Measurements from ENCODE around the gene SCAF8. TPM values are rescaled to one million over a fixed set of nuclear protein-coding genes. Genes with fewer than 3 reads are reported as not detected.

Gene SCAF8
- total RNA-seq, 2 experiments from 2014 or later, result 35.7 to 36.6 TPM

- CTCF ChIA-PET, result no interaction called here
- H3K9me3 Mint-ChIP-seq (ENCODE audit: insufficient read depth), result no peaks in the 10 kb centered on the region
- ATAC-seq, result no peak
- H3K4me3 Mint-ChIP-seq, result no peak overlapping the region
- H3K4me1 Mint-ChIP-seq (ENCODE audit: low read depth), result no peaks in the 10 kb centered on the region
- H3K36me3 Mint-ChIP-seq (ENCODE audit: low read depth), result peaks cover 6% of the 10 kb centered on the region
- POLR2A ChIA-PET, result no interaction called here
- no peaks in the 10 kb centered on the region for H3K27me3 Mint-ChIP-seq (ENCODE audit: low read depth)
- H3K27ac Mint-ChIP-seq, result no peak overlapping the region
- DNase-seq, result no peak
Observed at GRCh38 chr6:154878871-154879491, 145.8 kb downstream of the SCAF8 start.

GRCh38 chr6:154882107-154882506, 148.9 kb downstream of the SCAF8 start:
- POLR2A ChIA-PET, result no interaction called here
- no peaks in the 10 kb centered on the region for H3K27me3 Mint-ChIP-seq (ENCODE audit: low read depth)
- CTCF ChIA-PET, result interaction anchor here (1.4 kb wide), 1 partner anchor 14 kb away, joined by 4 read pairs; no protein-coding TSS in a partner anchor
- peaks cover 6% of the 10 kb centered on the region for H3K36me3 Mint-ChIP-seq (ENCODE audit: low read depth)
- H3K27ac Mint-ChIP-seq, result no peak overlapping the region
- no peaks in the 10 kb centered on the region for H3K4me1 Mint-ChIP-seq (ENCODE audit: low read depth)
- ATAC-seq (no peak), DNase-seq (no peak)
- no peak overlapping the region for H3K4me3 Mint-ChIP-seq
- H3K9me3 Mint-ChIP-seq (ENCODE audit: insufficient read depth), result no peaks in the 10 kb centered on the region

Small RNA genes within 50 kb of the gene (microRNA-seq; reads per million reads assigned to microRNA genes)
- not detected for gene MIR1273C

Other genes with a start within 250 kb of the SCAF8 start
- not detected for gene CNKSR3, start 222.7 kb upstream of the SCAF8 start, total RNA-seq

Measured in activated CD8-positive, alpha-beta T cell treated with anti-CD3 and anti-CD28 coated beads, Interleukin-2, amount 10 ng/mL, durations not matched to agents 7 days and 5 days (primary cell).